IMR-90 (cell line): ENCODE measurements around the gene MAS1L. TPM values are rescaled to one million over a fixed set of nuclear protein-coding genes. Genes with fewer than 3 reads are reported as not detected.

Experiments
- ATAC-seq: fragments of 200-7000 bp; cut with Tn5 transposase; 2 replicates; pipeline ENCODE4 v1.9.1; 2020; ENCODE audit warnings: low read depth, mild to moderate bottlenecking, moderate library complexity
- BruUV-seq: library from RNA; stranded (reverse); fragments of 400-500 nt; replicated peaks from 2 replicates; lab custom pipeline; 2021; lab: Mats Ljungman, UMichigan
- CTCF ChIA-PET: fragments of 300-600 bp; formaldehyde crosslinking; extraction: SDS; loops from one replicate; lab custom pipeline; 2021; ENCODE audit warnings: antibody characterized with exemption; lab: Yijun Ruan, JAX
- POLR2A ChIA-PET: fragments of 300-600 bp; sonication (Branson Sonifier 250); formaldehyde crosslinking; loops from one replicate; lab custom pipeline; 2022; ENCODE audit warnings: antibody characterized with exemption; ENCODE audit not compliant: unreplicated experiment; lab: Charles Lee
- DNase-seq: peaks from one replicate; pipeline ENCODE4 v3.0.0; 2013
- H2AFZ ChIP-seq: replicated peaks from 2 replicates; pipeline ENCODE3; 2013; ENCODE audit warnings: low read length, mild to moderate bottlenecking; ENCODE audit not compliant: poor library complexity
- H2AK5ac ChIP-seq: 2 replicates; pipeline ENCODE4 v1.6.1; 2013; ENCODE audit warnings: low read depth, low read length, inconsistent platforms
- H2AK9ac ChIP-seq: replicated peaks from 2 replicates; pipeline ENCODE3; 2013; ENCODE audit warnings: mild to moderate bottlenecking, low read depth, low read length, moderate library complexity; ENCODE audit not compliant: poor library complexity
- H2BK120ac ChIP-seq: 2 replicates; pipeline ENCODE4 v1.6.1; 2013; ENCODE audit warnings: low read depth, low read length, inconsistent platforms
- H2BK15ac ChIP-seq: 3 replicates; pipeline ENCODE4 v1.6.1; 2013; ENCODE audit warnings: low read depth, low read length, inconsistent platforms
- H2BK20ac ChIP-seq: 2 replicates; pipeline ENCODE4 v1.6.1; 2013; ENCODE audit warnings: low read depth, mild to moderate bottlenecking, inconsistent platforms, low read length, moderate library complexity
- H2BK5ac ChIP-seq: 2 replicates; pipeline ENCODE4 v1.6.1; 2013; ENCODE audit warnings: mild to moderate bottlenecking, low read depth, low read length, inconsistent platforms; ENCODE audit not compliant: poor library complexity, severe bottlenecking
- H3K14ac ChIP-seq: replicated peaks from 2 replicates; pipeline ENCODE4 v1.6.1; 2013; ENCODE audit warnings: low read depth, low read length, inconsistent platforms
- H3K18ac ChIP-seq: 2 replicates; pipeline ENCODE4 v1.6.1; 2013; ENCODE audit warnings: low read depth, low read length, control low read depth
- H3K23ac ChIP-seq: 2 replicates; pipeline ENCODE4 v1.6.1; 2013; ENCODE audit warnings: low read depth, low read length, inconsistent platforms
- H3K27ac ChIP-seq: 2 replicates; pipeline ENCODE4 v1.5.1; 2013; ENCODE audit warnings: mild to moderate bottlenecking, control low read depth, low read length; ENCODE audit not compliant: insufficient read depth
- H3K27me3 ChIP-seq: 2 replicates; pipeline ENCODE4 v1.6.1; 2013; ENCODE audit warnings: low read length; ENCODE audit not compliant: control insufficient read depth, insufficient read depth
- H3K36me3 ChIP-seq: 2 replicates; pipeline ENCODE4 v1.6.1; 2013; ENCODE audit warnings: low read length, mixed read lengths; ENCODE audit not compliant: control insufficient read depth, insufficient read depth
- H3K4ac ChIP-seq: 2 replicates; pipeline ENCODE4 v1.6.1; 2013; ENCODE audit warnings: low read depth, low read length, inconsistent platforms
- H3K4me1 ChIP-seq: 2 replicates; pipeline ENCODE4 v1.6.1; 2013; ENCODE audit warnings: low read length, mixed read lengths; ENCODE audit not compliant: control insufficient read depth, insufficient read depth
- H3K4me2 ChIP-seq: 2 replicates; pipeline ENCODE4 v1.6.1; 2013; ENCODE audit warnings: low read depth, mild to moderate bottlenecking, control low read depth, low read length, moderate library complexity
- H3K4me3 ChIP-seq: 2 replicates; pipeline ENCODE4 v1.5.1; 2013; ENCODE audit warnings: low read depth, mild to moderate bottlenecking, control low read depth, low read length, moderate library complexity; ENCODE audit not compliant: insufficient read depth
- H3K56ac ChIP-seq: 2 replicates; pipeline ENCODE4 v1.6.1; 2013; ENCODE audit warnings: low read length, inconsistent platforms; ENCODE audit not compliant: insufficient read depth; ENCODE audit errors: extremely low read depth
- H3K79me1 ChIP-seq, 2 experiments: 2 replicates each; pipeline ENCODE4 v1.6.1; 2013; ENCODE audit warnings: low read length in 2 of 2, inconsistent platforms in 1 of 2, low read depth in 1 of 2
- H3K9ac ChIP-seq: 2 replicates; pipeline ENCODE4 v1.6.1; 2013; ENCODE audit warnings: low read depth, low read length, control low read depth
- H3K9me1 ChIP-seq: 2 replicates; pipeline ENCODE4 v1.6.1; 2013; ENCODE audit warnings: low read length, inconsistent platforms; ENCODE audit not compliant: insufficient read depth
- H3K9me3 ChIP-seq: 2 replicates; pipeline ENCODE4 v1.6.1; 2013; ENCODE audit warnings: low read length; ENCODE audit not compliant: control insufficient read depth, insufficient read depth
- H4K20me1 ChIP-seq: 2 replicates; pipeline ENCODE4 v1.6.1; 2013; ENCODE audit warnings: low read length, inconsistent platforms; ENCODE audit not compliant: insufficient read depth
- H4K5ac ChIP-seq: 2 replicates; pipeline ENCODE4 v1.6.1; 2013; ENCODE audit warnings: mild to moderate bottlenecking, low read depth, low read length, control low read depth
- H4K8ac ChIP-seq, 2 experiments: 2 replicates each; pipeline ENCODE4 v1.6.1; 2013; ENCODE audit warnings: low read depth in 2 of 2, low read length in 2 of 2, control low read depth in 1 of 2, inconsistent platforms in 1 of 2
- H4K91ac ChIP-seq: 2 replicates; pipeline ENCODE4 v1.6.1; 2013; ENCODE audit warnings: low read depth, low read length, inconsistent platforms; ENCODE audit not compliant: insufficient read depth
- BHLHE40 ChIP-seq: fragments of 150-350 bp; IDR thresholded peaks from 2 replicates; pipeline ENCODE4 v1.6.1; 2016; ENCODE audit warnings: mild to moderate bottlenecking, low read depth, low read length
- CEBPB ChIP-seq: IDR thresholded peaks from 2 replicates; pipeline ENCODE4 v1.6.1; 2012; ENCODE audit warnings: low read depth, low read length, improper control_type of control experiment
- CHD1 ChIP-seq: IDR thresholded peaks from 2 replicates; pipeline ENCODE4 v1.6.1; 2012; ENCODE audit warnings: low read depth, low read length, improper control_type of control experiment
- ELK1 ChIP-seq: fragments of 150-350 bp; IDR thresholded peaks from 2 replicates; pipeline ENCODE4 v1.6.1; 2016; ENCODE audit warnings: low read depth, mild to moderate bottlenecking, low read length, moderate library complexity, borderline replicate concordance
- FOS ChIP-seq: fragments of 150-350 bp; IDR thresholded peaks from 2 replicates; pipeline ENCODE4 v1.6.1; 2016; ENCODE audit warnings: low read depth, low read length
- MAFK ChIP-seq: IDR thresholded peaks from 2 replicates; pipeline ENCODE4 v1.6.1; 2012; ENCODE audit warnings: low read depth, low read length, improper control_type of control experiment
- POLR2A ChIP-seq: IDR thresholded peaks from 2 replicates; pipeline ENCODE4 v1.6.1; 2012; ENCODE audit warnings: mild to moderate bottlenecking, low read depth, low read length
- RAD21 ChIP-seq: IDR thresholded peaks from 2 replicates; pipeline ENCODE4 v1.6.1; 2012; ENCODE audit warnings: low read length, improper control_type of control experiment
- RFX5 ChIP-seq: IDR thresholded peaks from 2 replicates; pipeline ENCODE4 v1.8.0; 2012; ENCODE audit warnings: low read depth, mild to moderate bottlenecking, low read length, moderate library complexity
- SMC3 ChIP-seq: fragments of 150-350 bp; IDR thresholded peaks from 2 replicates; pipeline ENCODE4 v1.6.1; 2016; ENCODE audit warnings: low read depth, mild to moderate bottlenecking, antibody characterized with exemption, low read length, moderate library complexity
- USF2 ChIP-seq: fragments of 150-350 bp; IDR thresholded peaks from 2 replicates; pipeline ENCODE4 v1.6.1; 2017; ENCODE audit warnings: mild to moderate bottlenecking, antibody characterized with exemption, low read length, low read depth
- WGBS, 2 experiments: methylation state at CpG; one replicate each; pipeline versions ENCODE4 v1.1.5 to v1.1.7; 2013; ENCODE audit warnings: missing lambda C conversion rate in 2 of 2; ENCODE audit not compliant: insufficient read length in 1 of 2; ENCODE audit errors: extremely low coverage in 2 of 2; 5-methylcytosine and 5-hydroxymethylcytosine counted together
- dilution Hi-C: fragments of 300-500 bp; cut with HindIII; formaldehyde crosslinking; loops from one replicate; pipeline ENCODE4 v1.14.3; 2018; ENCODE audit warnings: low sequenced_read_pairs; ENCODE audit not compliant: unreplicated experiment
- in situ Hi-C: fragments of 300-500 bp; cut with MboI; formaldehyde crosslinking; loops from 3 replicates; pipeline ENCODE4 v1.14.3; 2019; ENCODE audit warnings: low sequenced_read_pairs, inconsistent platforms, mixed read lengths
- intact Hi-C: fragments of 100-400 bp; cut with micrococcal nuclease; formaldehyde crosslinking; loops from 2 replicates; pipeline ENCODE4 v1.10.0; 2022
- polyA plus RNA-seq, 3 experiments: library from polyadenylated mRNA; depleted of rRNA; stranded (reverse); fragments of >200 nt; gene quantifications; 2 replicates each; pipeline ENCODE4 v1.2.3, GENCODE V29; 2012; ENCODE audit warnings: low replicate concordance in 1 of 3
- total RNA-seq: library from RNA; depleted of rRNA; stranded (reverse); fragments of >200 nt; gene quantifications from 2 replicates; pipeline ENCODE4 v1.2.3, GENCODE V29; 2012

The MAS1L gene
- total and polyA plus RNA-seq, 2 of the 4 experiments (the other 2 are of a cell fraction): not detected

- dilution Hi-C loops: no loop called here
- Histone ChIP-seq H2AFZ (no peak overlapping the region), H3K9me1 (no peaks in the 10 kb centered on the region), H2BK5ac (no peak overlapping the region), H2AK5ac (no peak overlapping the region), H3K9ac (no peak overlapping the region), H4K5ac (no peak overlapping the region), H3K36me3 (no peaks in the 10 kb centered on the region), H3K79me1 (no peaks in the 10 kb centered on the region), H3K27me3 (no peaks in the 10 kb centered on the region), H3K9me3 (peaks cover 8% of the 10 kb centered on the region; the same call in 1 of the 2 replicates), H4K20me1 (no peaks in the 10 kb centered on the region), H3K56ac (no peak overlapping the region), H3K23ac (no peak overlapping the region), H2AK9ac (no peak overlapping the region), H4K8ac (no peak overlapping the region), H3K14ac (no peak overlapping the region), H2BK15ac (no peak overlapping the region), H3K4me2 (no peak overlapping the region), H2BK20ac (no peak overlapping the region), H3K27ac (no peak overlapping the region), H4K91ac (no peak overlapping the region), H3K4me3 (no peak overlapping the region), H3K18ac (no peak overlapping the region), H3K4ac (no peak overlapping the region), H3K4me1 (no peaks in the 10 kb centered on the region), H2BK120ac (no peak overlapping the region)
- ChIA-PET POLR2A (no interaction called here), CTCF (no interaction called here)
- 53% methylated on average over 4 of the region's 5 CpGs; no CpG with 5 or more reads in 1 of the 2 experiments for WGBS, 2 experiments
- ATAC-seq: no peak
- intact Hi-C loops: no loop called here
- no TSS peak for BruUV-seq
- in situ Hi-C loops: no loop called here
- DNase-seq: no peak
- TF ChIP-seq MAFK: no peak
- TF ChIP-seq ELK1: no peak
- TF ChIP-seq USF2: no peak
- no peak for TF ChIP-seq CEBPB
- TF ChIP-seq BHLHE40: no peak
- no peak for TF ChIP-seq SMC3
- TF ChIP-seq CHD1: no peak
- TF ChIP-seq RAD21: no peak
- no peak for TF ChIP-seq POLR2A
- TF ChIP-seq FOS: no peak
- TF ChIP-seq RFX5: no peak
Observed at GRCh38 chr6:29502597-29502996, 14.8 kb upstream of the MAS1L start.
